ENCODE results near the gene ZNF646. TPM values are rescaled to one million over a fixed set of nuclear protein-coding genes. Genes with fewer than 3 reads are reported as not detected.

The ZNF646 gene
- total RNA-seq, 1 donor from 2014 or later = 17.2 TPM

- no peaks in the 10 kb centered on the region for H3K27me3 ChIP-seq (ENCODE audit: insufficient read depth, low read length)
- H3K4me1 Mint-ChIP-seq (ENCODE audit: low read depth, unreplicated experiment) = peaks cover 7% of the 10 kb centered on the region
- no peak overlapping the region for H2AFZ ChIP-seq (ENCODE audit: low read depth, low read length)
- H3K9me3 Mint-ChIP-seq (ENCODE audit: unreplicated experiment) = peaks cover 5% of the 10 kb centered on the region
- no peaks in the 10 kb centered on the region for H3K27me3 Mint-ChIP-seq (ENCODE audit: low read depth, unreplicated experiment)
- no peak overlapping the region for H3K4me3 ChIP-seq (ENCODE audit: insufficient read depth, low read depth, low read length)
- TF ChIP-seq CTCF (IDR thresholded peaks at IDR 0.05; ENCODE audit: insufficient read depth, low read depth, low read length) (no peak), EZH2 (IDR thresholded peaks at IDR 0.05; ENCODE audit: insufficient read depth, low read length) (no peak)
- no peaks in the 10 kb centered on the region for H3K9me3 ChIP-seq (ENCODE audit: insufficient read depth, low read depth, low read length)
- H3K27ac ChIP-seq (ENCODE audit: low read depth, low read length) = peak overlapping the region; percentile 46
- peaks cover 4% of the 10 kb centered on the region for H3K36me3 Mint-ChIP-seq (ENCODE audit: low read depth, unreplicated experiment)
- H3K27ac Mint-ChIP-seq (ENCODE audit: unreplicated experiment) = peak overlapping the region; percentile 54
- H4K20me1 ChIP-seq (ENCODE audit: insufficient read depth, low read length) = no peaks in the 10 kb centered on the region
- H3K4me2 ChIP-seq (ENCODE audit: low read length) = peak overlapping the region; percentile 42
- H3K9ac ChIP-seq (ENCODE audit: low read length) = no peak overlapping the region
- H3K4me1 ChIP-seq (ENCODE audit: insufficient read depth, low read length) = peaks cover 3% of the 10 kb centered on the region
- DNase-seq (ENCODE audit: low read depth) (peak; percentile 89), FAIRE-seq (peak; percentile 26)
- no peak overlapping the region for H3K4me3 Mint-ChIP-seq (ENCODE audit: unreplicated experiment)
- H3K36me3 ChIP-seq (ENCODE audit: insufficient read depth, low read length) = no peaks in the 10 kb centered on the region
- H3K79me2 ChIP-seq (ENCODE audit: insufficient read depth, low read length) = no peaks in the 10 kb centered on the region
Measured at GRCh38 chr16:31052114-31052513, 22.1 kb upstream of the ZNF646 start.

GRCh38 chr16:31055613-31056012 lies 18.6 kb upstream of the ZNF646 start:
- no peaks in the 10 kb centered on the region for H4K20me1 ChIP-seq (ENCODE audit: insufficient read depth, low read length)
- H3K36me3 ChIP-seq (ENCODE audit: insufficient read depth, low read length) = peaks cover 4% of the 10 kb centered on the region
- FAIRE-seq (no peak), DNase-seq (ENCODE audit: low read depth) (no peak)
- peaks cover 3% of the 10 kb centered on the region for H3K4me1 ChIP-seq (ENCODE audit: insufficient read depth, low read length)
- no peaks in the 10 kb centered on the region for H3K79me2 ChIP-seq (ENCODE audit: insufficient read depth, low read length)
- no peak overlapping the region for H3K4me3 ChIP-seq (ENCODE audit: insufficient read depth, low read depth, low read length)
- no peak overlapping the region for H3K27ac ChIP-seq (ENCODE audit: low read depth, low read length)
- Mint-ChIP-seq H3K27ac (ENCODE audit: unreplicated experiment) (no peak overlapping the region), H3K36me3 (ENCODE audit: low read depth, unreplicated experiment) (peaks cover 10% of the 10 kb centered on the region), H3K4me3 (ENCODE audit: unreplicated experiment) (no peak overlapping the region), H3K4me1 (ENCODE audit: low read depth, unreplicated experiment) (peaks cover 7% of the 10 kb centered on the region), H3K27me3 (ENCODE audit: low read depth, unreplicated experiment) (no peaks in the 10 kb centered on the region), H3K9me3 (ENCODE audit: unreplicated experiment) (peaks cover 5% of the 10 kb centered on the region)
- H3K9me3 ChIP-seq (ENCODE audit: insufficient read depth, low read depth, low read length) = no peaks in the 10 kb centered on the region
- H3K4me2 ChIP-seq (ENCODE audit: low read length) = no peak overlapping the region
- H3K9ac ChIP-seq (ENCODE audit: low read length) = no peak overlapping the region
- no peaks in the 10 kb centered on the region for H3K27me3 ChIP-seq (ENCODE audit: insufficient read depth, low read length)
- H2AFZ ChIP-seq (ENCODE audit: low read depth, low read length) = no peak overlapping the region
- TF ChIP-seq EZH2 (IDR thresholded peaks at IDR 0.05; ENCODE audit: insufficient read depth, low read length) = no peak
- no peak for TF ChIP-seq CTCF (IDR thresholded peaks at IDR 0.05; ENCODE audit: insufficient read depth, low read depth, low read length)

- no peak overlapping the region for H3K27ac ChIP-seq (ENCODE audit: low read depth, low read length)
- H3K36me3 Mint-ChIP-seq (ENCODE audit: low read depth, unreplicated experiment) = peaks cover 25% of the 10 kb centered on the region
- peaks cover 16% of the 10 kb centered on the region for H3K36me3 ChIP-seq (ENCODE audit: insufficient read depth, low read length)
- no peak overlapping the region for H3K4me2 ChIP-seq (ENCODE audit: low read length)
- FAIRE-seq (no peak), DNase-seq (ENCODE audit: low read depth) (no peak)
- peaks cover 43% of the 10 kb centered on the region for H3K79me2 ChIP-seq (ENCODE audit: insufficient read depth, low read length)
- no peak overlapping the region for H2AFZ ChIP-seq (ENCODE audit: low read depth, low read length)
- peaks cover 19% of the 10 kb centered on the region for H3K4me1 ChIP-seq (ENCODE audit: insufficient read depth, low read length)
- TF ChIP-seq CTCF (IDR thresholded peaks at IDR 0.05; ENCODE audit: insufficient read depth, low read depth, low read length) (no peak), EZH2 (IDR thresholded peaks at IDR 0.05; ENCODE audit: insufficient read depth, low read length) (no peak)
- no peak overlapping the region for H3K4me3 Mint-ChIP-seq (ENCODE audit: unreplicated experiment)
- no peaks in the 10 kb centered on the region for H3K9me3 ChIP-seq (ENCODE audit: insufficient read depth, low read depth, low read length)
- no peaks in the 10 kb centered on the region for H3K27me3 Mint-ChIP-seq (ENCODE audit: low read depth, unreplicated experiment)
- no peak overlapping the region for H3K9ac ChIP-seq (ENCODE audit: low read length)
- no peaks in the 10 kb centered on the region for H3K9me3 Mint-ChIP-seq (ENCODE audit: unreplicated experiment)
- H3K4me1 Mint-ChIP-seq (ENCODE audit: low read depth, unreplicated experiment) = peaks cover 16% of the 10 kb centered on the region
- no peaks in the 10 kb centered on the region for H4K20me1 ChIP-seq (ENCODE audit: insufficient read depth, low read length)
- H3K27ac Mint-ChIP-seq (ENCODE audit: unreplicated experiment) = no peak overlapping the region
- no peak overlapping the region for H3K4me3 ChIP-seq (ENCODE audit: insufficient read depth, low read depth, low read length)
- H3K27me3 ChIP-seq (ENCODE audit: insufficient read depth, low read length) = no peaks in the 10 kb centered on the region
Measured at GRCh38 chr16:31061126-31061812, 13.0 kb upstream of the ZNF646 start.
